ENCODE measurements around the gene SPACA4. TPM values are rescaled to one million over a fixed set of nuclear protein-coding genes. Genes with fewer than 3 reads are reported as not detected.

The SPACA4 gene
- total RNA-seq, 2 donors from 2014 or later: not detected

DNA sequence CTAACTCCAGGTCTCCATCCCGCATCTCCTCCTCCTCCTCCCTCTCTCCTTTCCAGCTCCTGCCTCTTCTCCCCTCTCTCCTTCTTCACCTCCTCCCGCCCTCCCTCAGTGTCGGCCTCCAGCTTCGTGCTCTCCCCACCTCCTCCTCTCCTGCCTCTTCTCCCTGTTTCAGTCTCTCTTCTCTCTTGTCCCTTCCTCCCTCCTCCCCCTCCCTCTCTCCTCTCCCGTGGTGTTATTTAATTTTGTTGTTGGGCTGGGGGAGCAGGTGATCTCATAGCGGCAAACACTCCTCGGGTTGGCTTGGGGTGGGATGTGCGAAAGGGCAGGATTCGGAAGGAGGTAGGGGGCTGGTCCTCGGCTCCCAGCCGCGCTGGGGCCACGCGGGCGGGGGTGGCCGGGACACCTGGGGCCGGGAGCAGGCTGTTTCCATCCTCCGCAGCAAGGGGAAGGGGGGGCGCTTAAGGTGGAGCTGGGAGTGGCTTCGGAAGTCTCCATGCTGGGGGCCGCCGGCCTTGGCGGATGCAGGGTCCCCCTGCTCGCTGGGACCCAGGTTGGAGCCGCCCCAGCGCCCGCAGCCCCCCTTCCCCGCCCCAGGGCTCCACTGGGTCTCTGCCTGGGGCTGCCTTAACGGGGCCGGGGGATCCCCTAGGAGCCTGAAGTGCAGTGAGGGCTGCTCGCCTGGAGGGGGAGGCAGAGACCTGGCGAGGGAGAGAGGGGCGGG, 39.6 kb downstream of the SPACA4 start, which contains the start of gene CA11:
Gene CA11 (minus strand): TSS at position 187 of the 721 bp plus-strand sequence. CDS start 555 bp downstream, outside the sequence.
- DNase-seq (peak; percentile 86 to 95 (median 89)), ATAC-seq (peak; percentile 86)
- Mint-ChIP-seq H3K27ac (peak within 1 kb of the TSS; percentile 95), H3K4me3 (peak within 1 kb of the TSS; percentile 98), H3K27me3 (no peaks in the 10 kb centered on the region), H3K36me3 (ENCODE audit: low read depth) (no peaks in the 10 kb centered on the region), H3K4me1 (peaks cover 33% of the 10 kb centered on the region)
- H3K9me3 ChIP-seq (ENCODE audit: control insufficient read depth, low read length, poor library complexity, severe bottlenecking): no peaks in the 10 kb centered on the region

DNA sequence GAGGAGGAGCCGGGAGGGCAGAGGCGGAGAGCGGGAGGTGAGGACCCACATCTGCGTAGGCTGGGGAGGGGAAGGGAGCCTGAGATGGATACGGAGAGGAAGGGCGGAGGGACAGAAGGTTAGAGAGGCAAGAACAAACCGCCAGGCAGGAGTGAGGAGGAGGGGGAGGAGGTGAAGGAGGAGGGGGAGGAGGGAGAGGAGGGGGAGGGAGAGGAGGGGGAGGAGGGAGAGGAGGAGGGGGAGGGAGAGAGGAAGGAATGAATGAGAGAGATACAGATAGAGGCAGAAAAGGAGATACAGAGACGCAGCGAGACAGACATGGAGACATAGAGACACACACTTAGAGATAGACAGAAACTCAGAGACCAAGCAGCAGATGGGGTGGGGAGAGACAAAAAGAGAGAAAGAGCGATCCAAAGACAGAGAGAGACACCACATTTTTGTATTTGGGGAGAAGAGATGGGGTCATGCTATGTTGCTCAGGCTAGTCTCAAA, 40.2 kb downstream of the SPACA4 start:
- Mint-ChIP-seq H3K36me3 (ENCODE audit: low read depth) (no peaks in the 10 kb centered on the region), H3K4me3 (peak overlapping the region; percentile 98), H3K4me1 (peaks cover 33% of the 10 kb centered on the region)

DNA sequence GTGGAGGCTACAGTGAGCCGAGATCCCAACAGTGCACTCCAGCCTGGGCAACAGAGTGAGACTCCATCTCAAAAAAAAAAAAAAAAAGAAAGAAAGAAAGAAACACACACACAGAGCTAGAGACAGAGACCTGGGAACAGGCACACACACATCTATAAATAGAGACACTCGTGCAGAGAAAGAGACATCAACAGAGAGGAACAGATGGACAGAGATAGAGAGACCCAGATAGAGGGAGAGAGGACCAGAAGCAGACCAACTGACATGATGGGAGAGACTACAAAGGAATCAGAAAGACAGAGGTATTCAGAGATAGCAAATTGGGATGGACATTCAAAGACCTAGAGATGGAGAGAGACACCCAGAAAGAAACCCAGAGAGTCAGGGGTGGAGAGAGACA, 41.6 kb downstream of the SPACA4 start:
- no peaks in the 10 kb centered on the region for H3K27me3 Mint-ChIP-seq

More for the DNA sequence above, 40.2 kb downstream of the SPACA4 start:
- no peak for DNase-seq
- no peak for ATAC-seq
- Mint-ChIP-seq H3K27me3 (no peaks in the 10 kb centered on the region), H3K27ac (peak overlapping the region; percentile 95)
- H3K9me3 ChIP-seq (ENCODE audit: control insufficient read depth, low read length, poor library complexity, severe bottlenecking): no peaks in the 10 kb centered on the region

DNA sequence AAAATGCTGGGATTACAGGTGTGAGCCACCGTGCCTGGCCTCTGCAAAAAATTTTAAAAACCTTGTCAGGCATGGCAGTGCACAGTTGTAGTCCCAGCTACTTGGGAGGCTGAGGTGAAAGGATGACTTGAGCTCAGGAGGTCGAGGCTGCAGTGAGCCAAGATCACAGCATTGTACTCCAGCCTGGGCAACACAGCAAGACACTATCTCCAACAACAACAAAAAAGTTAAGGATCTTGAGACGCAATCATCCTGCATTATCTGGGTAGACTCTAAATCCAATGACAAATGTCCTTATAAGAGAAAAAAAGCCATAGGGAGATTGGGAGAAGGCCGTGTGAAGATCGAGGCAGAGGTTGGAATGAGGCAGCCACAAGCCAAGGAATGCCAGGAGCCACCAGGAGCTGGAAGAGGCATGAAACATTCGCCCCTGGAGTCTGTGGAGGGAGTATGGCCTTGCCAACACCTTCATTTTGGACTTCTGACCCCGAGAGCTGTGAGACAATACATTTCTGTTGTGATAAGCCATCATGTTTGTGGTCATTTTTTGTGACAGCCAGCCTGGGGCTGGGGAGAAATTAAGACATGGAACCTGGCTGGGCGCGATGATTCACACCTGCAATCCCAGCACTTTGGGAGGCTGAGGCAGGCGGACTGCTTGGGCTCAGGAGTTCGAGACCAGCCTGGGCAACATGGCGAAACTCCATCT, 44.6 kb downstream of the SPACA4 start:
- no peaks in the 10 kb centered on the region for H3K27me3 Mint-ChIP-seq

More for the DNA sequence above, 41.6 kb downstream of the SPACA4 start:
- Mint-ChIP-seq H3K27ac (peak overlapping the region; percentile 95), H3K4me1 (peaks cover 31% of the 10 kb centered on the region), H3K36me3 (ENCODE audit: low read depth) (no peaks in the 10 kb centered on the region), H3K4me3 (peak overlapping the region; percentile 68)
- no peak for DNase-seq
- H3K9me3 ChIP-seq (ENCODE audit: control insufficient read depth, low read length, poor library complexity, severe bottlenecking): no peaks in the 10 kb centered on the region
- no peak for ATAC-seq

DNA sequence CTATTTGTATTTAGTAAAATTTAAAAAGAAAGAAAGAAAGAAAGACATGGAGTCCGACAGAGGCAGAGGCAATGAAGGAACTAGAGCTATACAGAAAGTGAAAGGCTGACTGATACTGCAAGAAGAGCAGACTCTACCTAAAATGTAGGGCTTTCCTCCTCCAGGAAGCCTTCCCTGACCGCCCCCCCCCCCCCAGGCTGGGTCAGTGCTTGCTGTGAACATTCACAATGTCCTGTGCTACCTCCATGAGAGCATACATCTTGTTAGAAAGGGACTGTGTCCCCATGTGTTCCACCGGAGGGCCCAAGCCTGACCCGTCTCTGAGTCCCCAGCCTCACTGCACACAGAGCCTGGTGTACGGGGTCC, 45.1 kb downstream of the SPACA4 start:
- ATAC-seq: no peak
- H3K4me3 Mint-ChIP-seq: no peak overlapping the region
- H3K27me3 Mint-ChIP-seq: no peaks in the 10 kb centered on the region
- H3K27ac Mint-ChIP-seq: peak overlapping the region; percentile 53
- peaks cover 22% of the 10 kb centered on the region for H3K4me1 Mint-ChIP-seq
- DNase-seq: no peak
- H3K9me3 ChIP-seq (ENCODE audit: control insufficient read depth, low read length, poor library complexity, severe bottlenecking): no peaks in the 10 kb centered on the region
- H3K36me3 Mint-ChIP-seq (ENCODE audit: low read depth): no peaks in the 10 kb centered on the region

More for the DNA sequence above, 44.6 kb downstream of the SPACA4 start:
- H3K36me3 Mint-ChIP-seq (ENCODE audit: low read depth): no peaks in the 10 kb centered on the region
- peak overlapping the region; percentile 53 for H3K27ac Mint-ChIP-seq
- ATAC-seq (no peak), DNase-seq (no peak)
- peaks cover 24% of the 10 kb centered on the region for H3K4me1 Mint-ChIP-seq
- H3K9me3 ChIP-seq (ENCODE audit: control insufficient read depth, low read length, poor library complexity, severe bottlenecking): no peaks in the 10 kb centered on the region
- no peak overlapping the region for H3K4me3 Mint-ChIP-seq

DNA sequence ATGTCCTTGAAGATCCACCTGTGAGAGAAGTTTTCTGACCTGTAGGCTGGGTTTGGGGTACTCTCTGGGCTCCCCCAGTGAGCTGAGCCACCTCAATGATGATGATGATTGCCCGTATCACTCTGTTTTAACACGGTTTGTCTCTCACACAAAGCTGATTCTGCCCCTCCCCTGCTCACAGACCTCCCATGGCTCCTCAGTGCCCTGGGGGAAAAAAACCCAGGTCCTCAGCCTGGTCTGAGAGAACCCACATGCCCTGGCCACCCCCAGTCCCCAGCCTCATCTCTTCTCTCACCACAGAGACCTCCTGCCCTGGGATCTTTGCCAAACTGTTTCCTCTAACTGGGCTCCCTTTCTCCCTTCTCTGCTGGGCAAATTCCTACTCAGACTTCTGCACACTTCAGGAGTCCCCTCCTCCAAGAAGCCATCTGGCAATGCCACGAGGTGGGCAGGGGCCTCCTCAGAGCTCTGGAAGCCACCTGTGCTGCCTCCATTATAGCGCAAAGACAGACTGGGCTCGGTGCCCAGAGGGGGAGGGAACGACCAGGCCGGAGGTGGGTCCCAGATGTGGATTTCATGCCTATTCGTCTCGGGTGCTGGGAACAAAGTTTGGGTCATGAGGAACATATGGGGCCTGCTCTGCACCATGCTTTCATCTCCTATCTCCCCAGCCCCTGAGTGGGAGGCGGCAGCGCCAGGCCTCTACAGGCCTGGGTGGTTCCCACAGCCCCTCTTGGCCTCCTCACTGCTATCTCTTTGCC, 47.9 kb downstream of the SPACA4 start:
- Mint-ChIP-seq H3K4me1 (peaks cover 16% of the 10 kb centered on the region), H3K27me3 (no peaks in the 10 kb centered on the region), H3K27ac (no peak overlapping the region), H3K36me3 (ENCODE audit: low read depth) (no peaks in the 10 kb centered on the region), H3K4me3 (no peak overlapping the region)
- DNase-seq: no peak
- no peak for ATAC-seq
- H3K9me3 ChIP-seq (ENCODE audit: control insufficient read depth, low read length, poor library complexity, severe bottlenecking): no peaks in the 10 kb centered on the region

DNA sequence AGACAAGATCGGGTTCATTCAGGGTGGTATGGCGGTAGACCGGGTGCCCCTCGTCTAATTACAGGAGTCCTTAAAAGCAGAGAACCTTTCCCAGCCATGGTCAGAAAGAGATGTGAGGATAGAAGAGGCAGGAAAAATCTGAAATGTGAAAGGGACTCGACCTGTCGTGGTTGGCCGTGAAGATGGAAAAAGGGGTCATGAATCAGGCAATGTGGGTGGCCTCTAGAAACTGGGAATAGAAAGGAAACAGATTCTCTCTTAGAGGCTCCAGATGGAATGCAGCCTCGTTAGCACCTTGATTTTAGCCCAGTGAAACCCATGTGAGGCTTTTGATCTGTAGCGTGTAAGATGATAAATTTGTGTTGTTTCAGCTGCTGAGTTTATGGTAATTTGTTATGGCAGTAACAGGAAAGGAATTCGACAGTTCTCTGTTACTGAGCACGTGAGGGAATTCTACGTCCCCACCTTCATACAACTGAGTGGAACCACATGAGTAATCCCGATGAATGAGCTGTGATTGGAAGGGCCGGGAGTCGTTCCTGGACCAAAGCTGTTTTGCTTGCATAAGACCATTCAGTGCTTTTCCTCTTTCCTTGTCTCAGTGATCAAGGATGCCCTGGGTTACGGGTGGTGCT, 50.4 kb downstream of the SPACA4 start:
- ATAC-seq: no peak
- no peaks in the 10 kb centered on the region for H3K9me3 ChIP-seq (ENCODE audit: control insufficient read depth, low read length, poor library complexity, severe bottlenecking)
- Mint-ChIP-seq H3K36me3 (ENCODE audit: low read depth) (no peaks in the 10 kb centered on the region), H3K27me3 (no peaks in the 10 kb centered on the region), H3K27ac (no peak overlapping the region), H3K4me3 (no peak overlapping the region), H3K4me1 (peaks cover 17% of the 10 kb centered on the region)
- no peak for DNase-seq

Other genes starting within 250 kb of the SPACA4 start
- gene TMEM143, start 242.8 kb upstream of the SPACA4 start, total RNA-seq: 1 to 10 TPM; 7.9 to 8.8 TPM
- not detected for gene SYNGR4, start 242.4 kb upstream of the SPACA4 start, total RNA-seq
- 10 to 100 TPM; 34.0 to 41.3 TPM for gene KDELR1, start 215.2 kb upstream of the SPACA4 start, total RNA-seq
- under 1 TPM; 0.08 to 0.17 TPM for gene GRIN2D, start 213.1 kb upstream of the SPACA4 start, total RNA-seq
- gene GRWD1, start 160.8 kb upstream of the SPACA4 start, total RNA-seq: 10 to 100 TPM; 32.5 TPM
- 1 to 10 TPM; 1.7 to 2.5 TPM for gene KCNJ14, start 151.2 kb upstream of the SPACA4 start, total RNA-seq
- gene CYTH2, start 137.4 kb upstream of the SPACA4 start, total RNA-seq: 10 to 100 TPM; 42.3 to 53.4 TPM
- 10 to 100 TPM; 11.5 to 18.4 TPM for gene LMTK3, start 94.9 kb upstream of the SPACA4 start, total RNA-seq
- not detected for gene SULT2B1, start 54.6 kb upstream of the SPACA4 start, total RNA-seq
- gene FAM83E, start 8.3 kb downstream of the SPACA4 start, total RNA-seq: 1 to 10 TPM; 3.1 to 3.6 TPM
- gene RPL18, start 12.4 kb downstream of the SPACA4 start, total RNA-seq: 1,000 to 10,000 TPM; 2,478 to 2,506 TPM
- 10 to 100 TPM; 11.9 to 12.6 TPM for gene SPHK2, start 12.8 kb downstream of the SPACA4 start, total RNA-seq
- 10 to 100 TPM; 29.7 to 38.2 TPM for gene DBP, start 30.6 kb downstream of the SPACA4 start, total RNA-seq
- 1 to 10 TPM; 7.4 to 9.6 TPM for gene CA11, start 39.4 kb downstream of the SPACA4 start, total RNA-seq
- 1 to 10 TPM; 2.8 to 3.4 TPM for gene NTN5, start 66.3 kb downstream of the SPACA4 start, total RNA-seq
- gene FUT2, start 89.2 kb downstream of the SPACA4 start, total RNA-seq: not detected
- under 1 TPM; 0.42 to 0.60 TPM for gene MAMSTR, start 113.0 kb downstream of the SPACA4 start, total RNA-seq
- gene RASIP1, start 133.9 kb downstream of the SPACA4 start, total RNA-seq: under 1 TPM; 0.10 to 0.12 TPM
- gene IZUMO1, start 140.2 kb downstream of the SPACA4 start, total RNA-seq: not detected
- gene FUT1, start 145.9 kb downstream of the SPACA4 start, total RNA-seq: under 1 TPM; 0.07 to 0.16 TPM
- not detected for gene FGF21, start 148.8 kb downstream of the SPACA4 start, total RNA-seq
- gene BCAT2, start 204.3 kb downstream of the SPACA4 start, total RNA-seq: 10 to 100 TPM; 14.0 to 14.6 TPM
- gene HSD17B14, start 229.7 kb downstream of the SPACA4 start, total RNA-seq: under 1 TPM in 1 of 2 donors, not detected in 1; 0.44 TPM

Data from T-helper 17 cell (primary cell).